GM19463 (cell line): ENCODE data around the gene PVALEF.

Experiments
- ATAC-seq: cut with Tn5 transposase; IDR thresholded peaks from one replicate; pipeline ENCODE4 v1.9.1; 2021; ENCODE audit warnings: mild to moderate bottlenecking, moderate library complexity; ENCODE audit not compliant: unreplicated experiment

PVALEF gene

GRCh38 chr17:81194941-81195901 is 29.9 kb downstream of the PVALEF start:
- no peak for ATAC-seq

DNA sequence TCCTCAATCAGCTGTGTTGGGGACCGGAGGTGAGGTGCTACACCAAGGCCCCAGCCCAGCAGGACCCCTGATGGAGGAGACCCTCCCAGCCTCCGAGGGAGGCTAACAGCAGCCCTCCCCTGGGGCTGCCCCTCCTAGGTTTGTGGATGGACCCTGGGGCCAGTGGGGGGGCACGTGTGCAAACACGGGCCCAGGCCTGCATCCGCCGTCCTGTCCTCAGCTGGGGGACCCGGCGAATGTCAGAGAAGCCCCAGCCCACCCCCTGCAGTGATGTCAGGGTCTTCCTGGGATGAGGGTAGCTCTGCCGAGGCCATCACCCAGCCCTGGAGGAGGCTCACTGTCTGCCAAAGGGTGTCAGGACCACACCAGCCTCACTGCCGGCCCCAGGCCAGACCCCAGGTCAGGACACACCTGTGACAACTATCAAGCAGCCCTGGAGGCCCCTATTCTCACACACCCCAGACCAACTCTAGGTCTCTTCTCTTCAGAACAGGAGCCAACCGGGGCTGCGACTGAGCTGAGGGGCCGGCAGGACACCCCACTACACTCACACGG is 30.7 kb downstream of the PVALEF start:
- ATAC-seq = no peak

GRCh38 chr17:81196505-81197408 is 31.4 kb downstream of the PVALEF start:
- no peak for ATAC-seq

GRCh38 chr17:81197409-81197795 is 32.1 kb downstream of the PVALEF start:
- no peak for ATAC-seq

DNA sequence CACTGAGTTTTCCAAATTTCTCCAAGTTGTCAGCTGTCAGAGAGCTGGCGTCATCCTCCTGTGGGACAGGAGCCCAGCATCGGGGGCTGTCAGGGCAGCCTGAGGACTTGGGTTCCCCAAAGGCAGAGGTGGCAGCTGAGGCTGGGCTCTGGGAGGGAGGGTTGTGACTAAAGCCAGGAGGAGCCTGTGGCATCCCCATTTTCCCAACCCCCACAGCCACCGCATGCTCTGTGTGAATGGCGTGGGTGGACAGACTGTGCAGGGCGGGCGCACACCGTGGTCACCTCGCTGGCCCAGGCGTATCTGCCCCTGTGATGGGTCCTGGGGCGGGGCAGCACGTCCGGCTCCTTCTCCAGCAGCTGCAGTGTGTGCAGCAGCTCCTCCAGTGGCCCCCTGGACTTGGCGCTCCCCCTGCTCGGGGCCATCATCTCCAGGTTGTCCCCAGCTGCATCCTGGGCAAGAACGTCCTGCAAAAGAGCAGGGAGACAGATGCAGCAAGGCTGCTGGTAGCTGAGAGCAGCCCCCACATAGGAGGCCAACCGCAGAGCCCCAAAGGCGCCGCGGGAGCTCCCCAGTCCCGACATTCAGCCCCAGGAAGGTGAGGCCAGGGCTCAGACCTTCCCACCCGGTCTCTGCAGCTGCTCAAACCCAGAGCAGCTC is 32.7 kb downstream of the PVALEF start:
- no peak for ATAC-seq

GRCh38 chr17:81198826-81199481 is 33.6 kb downstream of the PVALEF start:
- ATAC-seq = no peak

DNA sequence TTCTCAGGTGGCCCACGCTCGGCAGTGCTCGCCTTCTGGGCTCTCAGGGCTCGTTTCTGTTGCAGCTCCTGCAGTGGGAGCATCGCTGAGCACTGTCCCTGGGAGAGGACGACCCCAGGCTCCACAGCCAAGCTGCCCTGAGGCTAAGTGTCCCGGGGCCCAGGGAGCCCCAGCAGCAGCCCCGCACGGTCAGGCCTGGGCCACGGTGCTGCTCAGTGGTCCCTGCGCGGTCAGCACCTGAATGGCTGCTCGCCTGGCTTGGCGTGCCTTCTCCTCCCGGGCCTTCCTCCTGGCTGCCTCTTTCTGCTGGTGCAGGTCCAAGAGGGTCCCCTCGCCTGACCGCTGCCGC is 34.1 kb downstream of the PVALEF start:
- ATAC-seq = no peak

DNA sequence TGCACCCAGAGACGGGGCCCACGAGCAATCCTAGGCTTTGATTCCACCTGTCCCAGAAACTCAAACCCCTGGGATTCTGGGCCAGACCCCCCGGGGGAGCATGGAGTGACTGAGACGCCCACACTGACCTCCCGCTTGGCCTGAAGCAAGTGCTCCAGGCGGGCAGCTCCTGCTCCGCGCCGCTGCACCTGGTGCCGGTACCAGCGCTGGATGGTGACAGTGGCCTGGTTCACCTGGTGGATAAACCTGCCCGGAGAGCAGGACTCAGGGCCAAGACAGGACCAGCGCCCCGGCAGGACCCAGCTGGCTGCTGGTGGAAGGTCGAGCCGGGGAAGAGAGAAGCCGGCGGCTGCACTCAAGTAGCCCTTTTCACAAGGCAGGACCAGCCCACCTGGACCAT is 34.9 kb downstream of the PVALEF start:
- no peak for ATAC-seq

- no peak for ATAC-seq
These were observed 35.6 kb downstream of the PVALEF start for GRCh38 chr17:81200695-81201580.

DNA sequence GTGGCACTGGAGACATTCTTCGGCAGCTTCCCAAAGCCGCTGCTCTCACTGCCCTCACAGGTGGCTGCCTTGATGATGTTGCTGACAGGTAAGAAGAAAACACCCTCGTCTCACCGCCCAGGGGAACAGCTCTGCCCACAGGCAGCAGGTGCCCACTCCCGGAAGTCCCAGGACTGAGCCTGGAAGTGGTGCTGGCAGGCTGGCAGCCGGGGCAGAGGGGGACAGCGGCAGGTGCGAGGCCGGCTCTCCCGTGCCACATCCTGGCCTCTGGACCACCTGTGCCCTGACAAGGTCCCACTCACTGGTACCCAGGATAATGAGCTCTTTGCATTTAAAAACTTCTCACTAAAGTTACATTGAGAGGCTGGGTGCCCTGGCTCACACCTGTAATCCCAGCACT is 37.0 kb downstream of the PVALEF start:
- no peak for ATAC-seq

- ATAC-seq = no peak
These were observed 37.8 kb downstream of the PVALEF start for GRCh38 chr17:81203136-81203535.

- no peak for ATAC-seq
These were observed 39.3 kb downstream of the PVALEF start for GRCh38 chr17:81204578-81204977.

GRCh38 chr17:81206166-81206565 is 40.9 kb downstream of the PVALEF start:
- ATAC-seq = no peak

DNA sequence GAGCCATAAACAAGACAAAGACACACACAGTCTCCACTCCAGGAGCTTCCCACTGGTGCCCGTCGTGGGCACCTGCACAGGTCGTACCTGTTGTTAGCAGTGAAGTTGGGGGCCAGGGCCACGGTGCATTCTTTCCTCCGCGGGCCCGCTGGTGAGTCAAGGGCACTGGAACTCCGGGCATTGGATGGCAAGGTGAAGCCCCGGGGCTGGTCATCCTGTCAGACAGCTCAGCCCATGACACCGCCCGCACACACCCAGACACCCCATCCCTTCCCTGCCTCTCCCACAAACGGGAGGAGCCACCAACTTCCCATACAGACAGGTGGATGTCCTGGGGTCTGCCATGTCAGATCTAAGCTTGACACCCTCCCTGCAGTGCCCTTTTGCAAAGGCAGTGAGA is 41.4 kb downstream of the PVALEF start:
- no peak for ATAC-seq

GRCh38 chr17:81207610-81208581 is 42.6 kb downstream of the PVALEF start:
- ATAC-seq = no peak

GRCh38 chr17:81208651-81209050 is 43.3 kb downstream of the PVALEF start:
- no peak for ATAC-seq

- no peak for ATAC-seq
These were observed 43.8 kb downstream of the PVALEF start for GRCh38 chr17:81209141-81209540.

DNA sequence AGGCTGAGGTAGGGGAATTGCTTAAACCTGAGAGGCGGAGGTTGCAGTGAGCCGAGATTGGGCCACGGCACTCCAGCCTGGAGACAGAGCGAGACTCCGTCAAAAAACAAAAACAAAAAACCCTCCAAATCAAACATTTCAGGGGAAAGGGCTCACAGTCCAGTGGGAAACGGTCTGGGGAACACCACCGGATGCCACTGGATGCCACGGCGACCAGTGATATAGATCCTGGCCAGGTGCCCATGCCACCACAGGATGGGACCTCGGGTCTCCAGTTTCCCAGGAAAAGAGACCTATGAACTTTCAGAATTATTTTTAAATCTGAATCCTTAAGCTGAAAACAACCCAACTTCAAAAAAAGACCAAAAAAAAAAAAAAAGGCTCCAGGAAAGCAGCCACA is 45.2 kb downstream of the PVALEF start:
- ATAC-seq = no peak
